SK-N-SH treated with all-trans-retinoic acid at 6 μM for 48 hours (cell line): ENCODE measurements around the gene PTPMT1.
"Not testable (repeated sequence)": the region's sequence is repeated elsewhere in the genome, so short reads cannot be mapped to it uniquely, and the experiment has no call there.

Source experiments
- ATAC-seq: fragments of 200-7000 bp; cut with Tn5 transposase; 3 replicates; pipeline ENCODE4 v1.9.1; 2020; ENCODE audit warnings: mild to moderate bottlenecking, moderate library complexity
- ARNTL ChIP-seq: fragments of 450-650 bp; formaldehyde crosslinking; IDR thresholded peaks from 2 replicates; pipeline ENCODE4 v1.5.0; 2020; ENCODE audit warnings: low read depth, mild to moderate bottlenecking, moderate library complexity, borderline replicate concordance
- CSDC2 ChIP-seq: fragments of 250-450 bp; sonication (Bioruptor Pico); IDR thresholded peaks from 2 replicates; pipeline ENCODE4 v1.5.0; 2020; ENCODE audit warnings: mild to moderate bottlenecking, moderate library complexity
- GLIS3 ChIP-seq: fragments of 250-450 bp; sonication (Bioruptor Pico); IDR thresholded peaks from 2 replicates; pipeline ENCODE4 v1.5.0; 2020; ENCODE audit warnings: mild to moderate bottlenecking, moderate library complexity
- ISL1 ChIP-seq: fragments of 250-450 bp; sonication (Bioruptor Pico); IDR thresholded peaks from 2 replicates; pipeline ENCODE4 v2.1.2; 2022; ENCODE audit warnings: mild to moderate bottlenecking, moderate library complexity
- OSR1 ChIP-seq: fragments of 250-450 bp; sonication (Bioruptor Pico); IDR thresholded peaks from 2 replicates; pipeline ENCODE4 v1.8.0; 2022; ENCODE audit warnings: moderate library complexity, mild to moderate bottlenecking, inconsistent platforms
- RARB ChIP-seq: fragments of 250-450 bp; sonication (Bioruptor Pico); IDR thresholded peaks from 2 replicates; pipeline ENCODE4 v1.8.0; 2021; ENCODE audit warnings: mild to moderate bottlenecking, moderate library complexity
- SNAI2 ChIP-seq: fragments of 250-450 bp; sonication (Bioruptor Pico); IDR thresholded peaks from 2 replicates; pipeline ENCODE4 v1.5.0; 2020; ENCODE audit warnings: mild to moderate bottlenecking, moderate library complexity
- TSHZ2 ChIP-seq: fragments of 250-450 bp; sonication (Bioruptor Pico); IDR thresholded peaks from 2 replicates; pipeline ENCODE4 v1.5.0; 2020; ENCODE audit warnings: mild to moderate bottlenecking, moderate library complexity
- ZC3H10 ChIP-seq: fragments of 250-450 bp; sonication (Bioruptor Pico); IDR thresholded peaks from 2 replicates; pipeline ENCODE4 v1.5.1; 2021; ENCODE audit warnings: mild to moderate bottlenecking, moderate library complexity
- ZFP3 ChIP-seq: fragments of 250-450 bp; sonication (Bioruptor Pico); IDR thresholded peaks from 2 replicates; pipeline ENCODE4 v1.5.0; 2020; ENCODE audit warnings: mild to moderate bottlenecking, moderate library complexity
- ZNF565 ChIP-seq: fragments of 450-650 bp; formaldehyde crosslinking; conservative IDR thresholded peaks from 2 replicates; pipeline ENCODE4 v1.5.0; 2020; ENCODE audit warnings: low read depth, mild to moderate bottlenecking, moderate library complexity
- ZNF70 ChIP-seq: fragments of 450-650 bp; formaldehyde crosslinking; IDR thresholded peaks from 2 replicates; pipeline ENCODE4 v1.5.0; 2020; ENCODE audit warnings: mild to moderate bottlenecking, moderate library complexity
- ZNF8 ChIP-seq: fragments of 450-650 bp; formaldehyde crosslinking; IDR thresholded peaks from 2 replicates; pipeline ENCODE4 v1.5.0; 2020; ENCODE audit warnings: mild to moderate bottlenecking, moderate library complexity
- TF ChIP-seq, protein P1 (sequence below): fragments of 250-450 bp; sonication (Bioruptor Pico); IDR thresholded peaks from 2 replicates; pipeline ENCODE4 v1.5.1; 2021; ENCODE audit warnings: mild to moderate bottlenecking, moderate library complexity
- TF ChIP-seq, protein P2 (sequence below): fragments of 250-450 bp; sonication (Bioruptor Pico); IDR thresholded peaks from 2 replicates; pipeline ENCODE4 v1.8.0; 2020; ENCODE audit warnings: mild to moderate bottlenecking, moderate library complexity, borderline replicate concordance

PTPMT1 gene

GRCh38 chr11:47553406-47553743 lies 12.0 kb upstream of the PTPMT1 start:
- TF ChIP-seq CSDC2 (CRISPR knock-in tag) (no peak), ZNF565 (no peak), ZNF8 (CRISPR knock-in tag) (no peak)
- TF ChIP-seq, protein P1, sequence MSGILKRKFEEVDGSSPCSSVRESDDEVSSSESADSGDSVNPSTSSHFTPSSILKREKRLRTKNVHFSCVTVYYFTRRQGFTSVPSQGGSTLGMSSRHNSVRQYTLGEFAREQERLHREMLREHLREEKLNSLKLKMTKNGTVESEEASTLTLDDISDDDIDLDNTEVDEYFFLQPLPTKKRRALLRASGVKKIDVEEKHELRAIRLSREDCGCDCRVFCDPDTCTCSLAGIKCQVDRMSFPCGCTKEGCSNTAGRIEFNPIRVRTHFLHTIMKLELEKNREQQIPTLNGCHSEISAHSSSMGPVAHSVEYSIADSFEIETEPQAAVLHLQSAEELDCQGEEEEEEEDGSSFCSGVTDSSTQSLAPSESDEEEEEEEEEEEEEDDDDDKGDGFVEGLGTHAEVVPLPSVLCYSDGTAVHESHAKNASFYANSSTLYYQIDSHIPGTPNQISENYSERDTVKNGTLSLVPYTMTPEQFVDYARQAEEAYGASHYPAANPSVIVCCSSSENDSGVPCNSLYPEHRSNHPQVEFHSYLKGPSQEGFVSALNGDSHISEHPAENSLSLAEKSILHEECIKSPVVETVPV (CRISPR knock-in tag): peak; percentile 10; the same call in 1 of the 2 replicates
- ATAC-seq: peak; percentile 67

DNA sequence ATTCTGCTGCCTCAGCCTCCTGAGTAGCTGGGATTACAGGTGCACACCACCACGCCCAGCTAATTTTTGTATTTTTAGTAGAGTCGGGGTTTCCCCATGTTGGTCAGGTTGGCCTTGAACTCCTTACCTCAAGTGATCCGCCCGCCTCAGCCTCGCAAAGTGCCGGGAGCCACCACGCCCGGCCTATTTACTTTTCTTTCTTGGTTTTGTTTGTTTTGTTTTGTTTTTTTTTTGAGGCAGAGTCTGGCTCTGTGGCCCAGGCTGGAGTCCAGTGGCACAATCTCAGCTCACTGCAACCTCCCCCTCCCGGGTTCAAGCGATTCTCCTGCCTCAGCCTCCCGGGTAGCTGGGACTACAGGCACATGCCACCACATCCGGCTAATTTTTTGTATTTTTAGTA lies 8.4 kb upstream of the PTPMT1 start:
- ATAC-seq: not testable (repeated sequence)

DNA sequence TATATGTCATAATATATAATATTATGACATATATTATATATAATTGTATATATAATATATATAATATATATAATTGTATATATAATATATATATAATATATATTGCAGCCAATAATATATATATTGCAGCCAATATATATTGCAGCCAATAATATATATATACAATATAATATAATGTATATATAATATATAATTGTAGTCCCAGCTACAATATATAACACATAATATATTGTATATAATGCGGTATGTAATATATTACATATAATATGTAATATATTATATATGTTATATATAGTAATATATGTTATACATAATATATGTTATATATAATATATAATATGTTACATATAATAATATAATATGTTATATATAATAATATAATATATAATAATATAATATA lies 6.7 kb upstream of the PTPMT1 start:
- no peak for TF ChIP-seq ISL1 (CRISPR knock-in tag)
- no peak for TF ChIP-seq RARB (CRISPR knock-in tag)
- TF ChIP-seq CSDC2 (CRISPR knock-in tag): no peak
- no peak for TF ChIP-seq ARNTL (CRISPR knock-in tag)
- no peak for TF ChIP-seq ZNF70 (CRISPR knock-in tag)
- TF ChIP-seq ZNF8 (CRISPR knock-in tag): no peak
- no peak for TF ChIP-seq GLIS3 (CRISPR knock-in tag)
- no peak for TF ChIP-seq ZFP3 (CRISPR knock-in tag)
- TF ChIP-seq, protein P2, sequence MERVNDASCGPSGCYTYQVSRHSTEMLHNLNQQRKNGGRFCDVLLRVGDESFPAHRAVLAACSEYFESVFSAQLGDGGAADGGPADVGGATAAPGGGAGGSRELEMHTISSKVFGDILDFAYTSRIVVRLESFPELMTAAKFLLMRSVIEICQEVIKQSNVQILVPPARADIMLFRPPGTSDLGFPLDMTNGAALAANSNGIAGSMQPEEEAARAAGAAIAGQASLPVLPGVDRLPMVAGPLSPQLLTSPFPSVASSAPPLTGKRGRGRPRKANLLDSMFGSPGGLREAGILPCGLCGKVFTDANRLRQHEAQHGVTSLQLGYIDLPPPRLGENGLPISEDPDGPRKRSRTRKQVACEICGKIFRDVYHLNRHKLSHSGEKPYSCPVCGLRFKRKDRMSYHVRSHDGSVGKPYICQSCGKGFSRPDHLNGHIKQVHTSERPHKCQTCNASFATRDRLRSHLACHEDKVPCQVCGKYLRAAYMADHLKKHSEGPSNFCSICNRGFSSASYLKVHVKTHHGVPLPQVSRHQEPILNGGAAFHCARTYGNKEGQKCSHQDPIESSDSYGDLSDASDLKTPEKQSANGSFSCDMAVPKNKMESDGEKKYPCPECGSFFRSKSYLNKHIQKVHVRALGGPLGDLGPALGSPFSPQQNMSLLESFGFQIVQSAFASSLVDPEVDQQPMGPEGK (CRISPR knock-in tag): no peak
- TF ChIP-seq OSR1: no peak
- no peak for TF ChIP-seq TSHZ2 (CRISPR knock-in tag)
- ATAC-seq: no peak

- no peak for TF ChIP-seq SNAI2 (CRISPR knock-in tag)
- TF ChIP-seq, protein P1 (CRISPR knock-in tag): no peak
- TF ChIP-seq ZC3H10: no peak
- TF ChIP-seq, protein P2 (CRISPR knock-in tag): no peak
- no peak for ATAC-seq
These were observed 5.0 kb upstream of the PTPMT1 start for GRCh38 chr11:47560426-47560825.

GRCh38 chr11:47562393-47562792 lies 3.0 kb upstream of the PTPMT1 start:
- not testable (repeated sequence) for ATAC-seq

GRCh38 chr11:47564366-47564765 lies 1.0 kb upstream of the PTPMT1 start:
- not testable (repeated sequence) for ATAC-seq
